Aorta (tissue), 5 donors: ENCODE results near the gene CD52. TPM values are rescaled to one million over a fixed set of nuclear protein-coding genes. Genes with fewer than 3 reads are reported as not detected.
A peak's percentile ranks its signal among the peaks of the same experiment; 100 is the strongest.
"Not testable (repeated sequence)": the region's sequence is repeated elsewhere in the genome, so short reads cannot be mapped to it uniquely, and the experiment has no call there.

Experiments used
- ATAC-seq: fragments of 200-7000 bp; cut with Tn5 transposase; one replicate; pipeline ENCODE4 v1.9.1; 2022; ENCODE audit warnings: moderate library complexity; ENCODE audit not compliant: low FRiP score
- DNase-seq, 2 donors: peaks; one replicate each; pipeline ENCODE4 v3.0.0-alpha.2; 2020
- H3K27ac ChIP-seq, 2 donors: one replicate each; pipeline ENCODE4 v1.5.1; 2013; ENCODE audit warnings: low read length in 2 of 2, mild to moderate bottlenecking in 2 of 2, moderate library complexity in 2 of 2, control low read depth in 1 of 2, inconsistent platforms in 1 of 2, low read depth in 1 of 2
- H3K27me3 ChIP-seq, 2 donors: one replicate each; pipeline ENCODE4 v1.6.1; 2013; ENCODE audit warnings: control low read depth in 1 of 2, low read length in 1 of 2, mild to moderate bottlenecking in 1 of 2, moderate library complexity in 1 of 2; ENCODE audit not compliant: insufficient read depth in 2 of 2, control insufficient read depth in 1 of 2
- H3K36me3 ChIP-seq, 2 donors: one replicate each; pipeline ENCODE4 v1.6.1; 2013; ENCODE audit warnings: control low read depth in 1 of 2, low read length in 1 of 2, mild to moderate bottlenecking in 1 of 2; ENCODE audit not compliant: insufficient read depth in 2 of 2, control insufficient read depth in 1 of 2
- H3K4me1 ChIP-seq, 2 donors: one replicate each; pipeline ENCODE4 v1.6.1; 2013; ENCODE audit warnings: low read length in 2 of 2, control low read depth in 1 of 2, mild to moderate bottlenecking in 1 of 2, moderate library complexity in 1 of 2; ENCODE audit not compliant: insufficient read depth in 2 of 2, control insufficient read depth in 1 of 2
- H3K4me3 ChIP-seq, 2 donors: one replicate each; pipeline ENCODE4 v1.5.1; 2013; ENCODE audit warnings: low read length in 2 of 2, control low read depth in 1 of 2, mild to moderate bottlenecking in 1 of 2
- H3K9me3 ChIP-seq: one replicate; pipeline ENCODE4 v1.6.1; 2013; ENCODE audit warnings: mild to moderate bottlenecking, low read length; ENCODE audit not compliant: control insufficient read depth
- WGBS, 2 donors: extraction: QIAGEN DNeasy Blood & Tissue Kit; methylation state at CpG; one replicate each; pipeline ENCODE4 v1.1.7; 2013; 5-methylcytosine and 5-hydroxymethylcytosine counted together
- intact Hi-C, 2 donors: fragments of 100-400 bp; cut with DNase I; formaldehyde crosslinking; loops; one replicate each; pipeline versions ENCODE4 v1.14.2 to v1.15.0; 2022
- polyA plus RNA-seq, 2 donors: library from polyadenylated mRNA; stranded (reverse); fragments of 200-250 nt; gene quantifications; one replicate each; pipeline ENCODE4 v1.2.3, GENCODE V29; 2013
- total RNA-seq, 2 donors: library from RNA; stranded (reverse); fragmentation: NEBNext Ultra II Directional; extraction: Animal tissue kit (Norgen Biotek cat#: 25700); gene quantifications; one replicate each; pipeline ENCODE4 v1.2.1, GENCODE V29; 2021
- donor health status: healthy with polysubstance abuse.
- donor health status: Bipolar disorder and iron deficiency.
- donor health status: DM: no; HTN: no; CAD: no.
- donor health status: DM: no; HTN: no; CAD: no.
- donor health status: DM: yes; HTN: yes; CAD: no.

The CD52 gene
- total and polyA plus RNA-seq, 4 donors = 8.3 to 31.4 (median 13.3) TPM

GRCh38 chr1:26321315-26322041 is 3.7 kb downstream of the CD52 start:
- Histone ChIP-seq H3K4me3 (no peak overlapping the region), H3K27ac (no peak overlapping the region), H3K27me3 (no peaks in the 10 kb centered on the region), H3K36me3 (no peaks in the 10 kb centered on the region), H3K4me1 (no peaks in the 10 kb centered on the region), H3K9me3 (no peaks in the 10 kb centered on the region)
- WGBS, 2 donors = 11 to 18% methylated on average over 16 of the region's 16 CpGs
- DNase-seq = peak; percentile 95 to 97
- ATAC-seq = peak; percentile 92
- intact Hi-C loops = loop anchor here (1.0 to 5.0 kb wide), 3 partner anchors 46 to 214 kb away; partner anchors contain the start of genes C1orf232 (in 1 of the 2) and ZNF593 (in 1 of the 2)

GRCh38 chr1:26322042-26322331 is 4.2 kb downstream of the CD52 start:
- intact Hi-C loops = loop anchor here (1.0 to 5.0 kb wide), 2 partner anchors 47 to 215 kb away; no protein-coding TSS in a partner anchor
- Histone ChIP-seq H3K36me3 (no peaks in the 10 kb centered on the region), H3K9me3 (no peaks in the 10 kb centered on the region), H3K27me3 (no peaks in the 10 kb centered on the region), H3K4me3 (no peak overlapping the region), H3K27ac (no peak overlapping the region), H3K4me1 (no peaks in the 10 kb centered on the region)
- ATAC-seq (no peak), DNase-seq (no peak)
- 69 to 75% methylated on average over 10 of the region's 10 CpGs for WGBS, 2 donors

DNA sequence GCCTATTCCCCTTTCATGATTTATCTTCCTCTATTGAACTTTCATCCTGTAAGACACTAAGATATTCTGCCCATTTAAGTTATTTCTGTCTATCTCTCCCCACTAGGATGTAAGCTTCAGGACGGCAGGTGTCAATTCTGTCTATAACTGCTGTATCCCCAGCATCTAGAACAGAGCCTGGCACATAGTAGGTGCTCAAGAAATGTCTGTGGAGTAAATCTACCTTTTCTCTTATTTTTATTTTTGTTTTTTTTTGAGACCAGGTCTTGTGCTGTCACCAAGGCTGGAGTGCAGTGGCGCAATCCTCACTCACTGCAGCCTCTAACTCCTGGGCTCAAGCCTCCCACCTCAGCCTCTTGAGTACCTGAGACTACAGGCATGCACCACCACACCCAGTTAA is 5.6 kb downstream of the CD52 start:
- no peak overlapping the region for H3K27ac ChIP-seq
- no peaks in the 10 kb centered on the region for H3K36me3 ChIP-seq
- no peak for ATAC-seq
- H3K4me3 ChIP-seq = no peak overlapping the region
- no peak for DNase-seq
- no peaks in the 10 kb centered on the region for H3K4me1 ChIP-seq
- H3K27me3 ChIP-seq = no peaks in the 10 kb centered on the region
- H3K9me3 ChIP-seq = no peaks in the 10 kb centered on the region
- intact Hi-C loops = loop anchor here in 1 of 2 donors (5.0 kb wide), 1 partner anchor 216 kb away; no protein-coding TSS in a partner anchor
- 92 to 93% methylated on average over 2 of the region's 2 CpGs for WGBS, 2 donors

DNA sequence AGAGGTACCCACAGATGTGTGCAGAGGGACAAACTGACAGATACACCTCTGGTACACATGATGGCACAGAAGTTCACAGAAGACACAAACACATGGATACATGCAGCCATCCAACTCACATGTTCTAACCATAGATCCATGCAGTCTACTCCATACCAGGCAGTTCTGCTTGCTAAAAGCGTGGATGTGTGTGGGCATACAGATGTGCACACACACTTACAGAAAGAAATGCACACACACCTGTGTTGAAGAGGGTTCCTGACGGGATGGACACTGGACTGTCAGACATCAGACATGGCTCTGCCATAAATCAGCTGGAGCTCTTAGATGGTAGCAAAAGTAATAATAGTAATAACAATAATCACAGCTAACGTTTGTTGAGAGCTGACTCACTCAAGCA is 6.8 kb downstream of the CD52 start:
- H3K9me3 ChIP-seq = no peaks in the 10 kb centered on the region
- DNase-seq (no peak), ATAC-seq (no peak)
- no peaks in the 10 kb centered on the region for H3K4me1 ChIP-seq
- no peaks in the 10 kb centered on the region for H3K36me3 ChIP-seq
- no peak overlapping the region for H3K27ac ChIP-seq
- no peak overlapping the region for H3K4me3 ChIP-seq
- intact Hi-C loops = loop anchor here in 1 of 2 donors (5.0 kb wide), 1 partner anchor 217 kb away; no protein-coding TSS in a partner anchor
- H3K27me3 ChIP-seq = no peaks in the 10 kb centered on the region
- 69 to 71% methylated on average over 3 of the region's 3 CpGs for WGBS, 2 donors

DNA sequence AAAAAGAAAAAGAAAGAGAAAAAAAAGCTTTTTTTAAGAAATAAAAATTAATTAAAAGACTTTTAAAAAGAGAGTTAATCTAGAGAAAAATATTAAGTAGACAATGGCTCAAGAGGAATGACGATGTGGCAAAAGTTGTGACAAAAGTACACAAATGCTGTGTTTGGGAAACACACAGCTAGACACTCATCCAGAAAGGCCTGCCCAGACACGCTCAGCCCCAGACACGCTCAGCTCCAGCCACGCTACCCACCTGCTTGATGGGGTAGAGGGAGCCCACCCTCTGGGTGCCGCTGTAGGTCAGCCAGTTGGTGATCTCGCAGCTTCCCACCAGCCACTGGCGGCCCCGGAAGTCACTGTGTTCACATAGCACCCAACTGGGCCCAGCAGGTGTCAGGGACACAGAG is 10.2 kb downstream of the CD52 start:
- intact Hi-C loops = no loop called here
- WGBS, 2 donors = 82% methylated on average over 8 of the region's 8 CpGs
- Histone ChIP-seq H3K4me3 (no peak overlapping the region), H3K36me3 (no peaks in the 10 kb centered on the region), H3K27ac (no peak overlapping the region), H3K27me3 (no peaks in the 10 kb centered on the region), H3K9me3 (no peaks in the 10 kb centered on the region), H3K4me1 (no peaks in the 10 kb centered on the region)
- DNase-seq = no peak
- ATAC-seq = no peak

- 73 to 75% methylated on average over 8 of the region's 8 CpGs for WGBS, 2 donors
- H3K4me1 ChIP-seq = no peaks in the 10 kb centered on the region
- no peaks in the 10 kb centered on the region for H3K36me3 ChIP-seq
- H3K27me3 ChIP-seq = no peaks in the 10 kb centered on the region
- DNase-seq (no peak), ATAC-seq (no peak)
- no peaks in the 10 kb centered on the region for H3K9me3 ChIP-seq
- H3K27ac ChIP-seq = no peak overlapping the region
- intact Hi-C loops = no loop called here
- no peak overlapping the region for H3K4me3 ChIP-seq
Measured at GRCh38 chr1:26328597-26328996, 10.8 kb downstream of the CD52 start.

GRCh38 chr1:26329380-26329779 is 11.6 kb downstream of the CD52 start:
- H3K27me3 ChIP-seq, H3K4me1 ChIP-seq, H3K36me3 ChIP-seq, H3K4me3 ChIP-seq, intact Hi-C loops, ATAC-seq, H3K9me3 ChIP-seq, DNase-seq, H3K27ac ChIP-seq: not testable (repeated sequence)
- WGBS, 2 donors = 89 to 95% methylated on average over 4 of the region's 4 CpGs

- Histone ChIP-seq H3K4me3 (no peak overlapping the region), H3K27ac (no peak overlapping the region), H3K27me3 (no peaks in the 10 kb centered on the region), H3K4me1 (no peaks in the 10 kb centered on the region), H3K36me3 (no peaks in the 10 kb centered on the region), H3K9me3 (no peaks in the 10 kb centered on the region)
- 85 to 90% methylated on average over 5 of the region's 5 CpGs for WGBS, 2 donors
- DNase-seq (no peak), ATAC-seq (no peak)
- intact Hi-C loops = no loop called here
Measured at GRCh38 chr1:26330276-26330675, 12.5 kb downstream of the CD52 start.

GRCh38 chr1:26333312-26333711 is 15.6 kb downstream of the CD52 start:
- intact Hi-C loops, H3K27ac ChIP-seq, ATAC-seq, DNase-seq, H3K36me3 ChIP-seq, H3K27me3 ChIP-seq, H3K4me1 ChIP-seq, H3K9me3 ChIP-seq, H3K4me3 ChIP-seq: not testable (repeated sequence)
- WGBS, 2 donors = 91 to 94% methylated on average over 8 of the region's 8 CpGs
